Umbilical cord (tissue), 2 donors: ENCODE measurements around the gene ITGA6. TPM values are rescaled to one million over a fixed set of nuclear protein-coding genes. Genes with fewer than 3 reads are reported as not detected.
"Not testable (repeated sequence)": the region's sequence is repeated elsewhere in the genome, so short reads cannot be mapped to it uniquely, and the experiment has no call there.

Source experiments
- DNase-seq: peaks from one replicate; pipeline ENCODE4 v3.0.0-alpha.2; 2015; ENCODE audit warnings: low spot score
- total RNA-seq: library from RNA; depleted of rRNA; stranded (reverse); fragments of >200 nt; gene quantifications from one replicate; pipeline ENCODE4 v1.2.3, GENCODE V29; 2014; ENCODE audit warnings: low replicate concordance; ENCODE audit not compliant: insufficient read depth

The ITGA6 gene
- total RNA-seq, 1 donor from 2014 or later = 107 TPM

- DNase-seq = no peak
These were observed 86.7 kb downstream of the ITGA6 start for GRCh38 chr2:172513935-172514586.

- DNase-seq = no peak
These were observed 88.9 kb downstream of the ITGA6 start for GRCh38 chr2:172516299-172516698.

- DNase-seq = no peak
These were observed 91.6 kb downstream of the ITGA6 start for GRCh38 chr2:172518995-172519394.

GRCh38 chr2:172525601-172526000, 98.2 kb downstream of the ITGA6 start:
- DNase-seq = no peak

- no peak for DNase-seq
These were observed 103.9 kb downstream of the ITGA6 start for GRCh38 chr2:172531309-172531708.

- DNase-seq = not testable (repeated sequence)
These were observed 105.1 kb downstream of the ITGA6 start for GRCh38 chr2:172532461-172532860.

GRCh38 chr2:172533687-172534086, 106.3 kb downstream of the ITGA6 start:
- DNase-seq = no peak

- DNase-seq = no peak
These were observed 107.7 kb downstream of the ITGA6 start for GRCh38 chr2:172535119-172535518.

- DNase-seq = not testable (repeated sequence)
These were observed 110.5 kb downstream of the ITGA6 start for GRCh38 chr2:172537851-172538250.

GRCh38 chr2:172539767-172540166, 112.4 kb downstream of the ITGA6 start:
- no peak for DNase-seq

- no peak for DNase-seq
These were observed 113.0 kb downstream of the ITGA6 start for GRCh38 chr2:172540421-172540820.

GRCh38 chr2:172545408-172546075, 118.2 kb downstream of the ITGA6 start:
- no peak for DNase-seq

- DNase-seq = no peak
These were observed 121.7 kb downstream of the ITGA6 start for GRCh38 chr2:172549131-172549530.

- DNase-seq = not testable (repeated sequence)
These were observed 122.4 kb downstream of the ITGA6 start for GRCh38 chr2:172549802-172550201.

GRCh38 chr2:172550419-172550818, 123.0 kb downstream of the ITGA6 start:
- DNase-seq = peak; percentile 30

- peak; percentile 75 for DNase-seq
These were observed 123.9 kb downstream of the ITGA6 start for GRCh38 chr2:172551271-172551670.

- no peak for DNase-seq
These were observed 125.3 kb downstream of the ITGA6 start for GRCh38 chr2:172552547-172553291.

- no peak for DNase-seq
These were observed 127.2 kb downstream of the ITGA6 start for GRCh38 chr2:172554352-172555271.

GRCh38 chr2:172555272-172555521, 127.8 kb downstream of the ITGA6 start:
- no peak for DNase-seq
